ENCODE results near the gene RFX1. TPM values are rescaled to one million over a fixed set of nuclear protein-coding genes. Genes with fewer than 3 reads are reported as not detected.
A peak's percentile ranks its signal among the peaks of the same experiment; 100 is the strongest.
"Not testable (repeated sequence)": the region's sequence is repeated elsewhere in the genome, so short reads cannot be mapped to it uniquely, and the experiment has no call there.

The RFX1 gene
- total RNA-seq, 1 experiment from 2014 or later = 1.2 TPM

DNA sequence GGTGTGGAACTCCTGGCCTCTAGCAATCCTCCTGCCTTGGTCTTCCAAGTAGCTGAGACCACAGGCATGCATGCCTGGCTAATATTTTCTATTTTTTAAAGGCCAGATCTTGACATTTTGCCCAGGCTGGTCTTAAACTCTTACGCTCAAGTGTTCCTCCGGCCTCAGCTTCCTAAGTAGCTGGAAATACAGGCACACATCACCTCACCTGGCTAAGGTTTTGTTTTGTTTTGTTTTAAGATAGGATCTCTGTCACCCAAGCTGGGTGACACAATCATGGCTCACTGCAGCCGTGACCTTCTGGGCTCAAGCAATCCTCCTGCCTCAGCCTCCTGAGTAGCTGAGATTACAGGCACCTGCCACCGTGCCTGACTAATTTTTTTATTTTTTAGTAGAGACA lies 16.3 kb upstream of the RFX1 start:
- Histone ChIP-seq H3K9me2 (replicated peaks; ENCODE audit: insufficient read depth, low read length) (no peaks in the 10 kb centered on the region), H3K4me1 (ENCODE audit: low read length) (peaks cover 18% of the 10 kb centered on the region), H3K4me3 (ENCODE audit: low read length) (no peak overlapping the region), H3K4me2 (ENCODE audit: low read depth, low read length, poor library complexity, severe bottlenecking) (no peak overlapping the region), H3K79me2 (ENCODE audit: low read length) (no peaks in the 10 kb centered on the region), H3K9me3 (ENCODE audit: low read length) (no peaks in the 10 kb centered on the region), H3K36me3 (ENCODE audit: insufficient read depth, low read length) (no peaks in the 10 kb centered on the region), H3K27ac (ENCODE audit: low read length) (no peak overlapping the region), H4K20me1 (ENCODE audit: insufficient read depth, low read depth, low read length) (no peaks in the 10 kb centered on the region), H3K9ac (ENCODE audit: low read length) (no peak overlapping the region), H3K27me3 (ENCODE audit: low read length) (no peaks in the 10 kb centered on the region), H2AFZ (ENCODE audit: low read length) (no peak overlapping the region)
- DNase-seq = no peak

GRCh38 chr19:14021474-14021873 lies 15.4 kb upstream of the RFX1 start:
- no peak overlapping the region for H3K27ac ChIP-seq (ENCODE audit: low read length)
- H3K9me2 ChIP-seq (replicated peaks; ENCODE audit: insufficient read depth, low read length) = no peaks in the 10 kb centered on the region
- H3K4me2 ChIP-seq (ENCODE audit: low read depth, low read length, poor library complexity, severe bottlenecking) = no peak overlapping the region
- H3K79me2 ChIP-seq (ENCODE audit: low read length) = no peaks in the 10 kb centered on the region
- H4K20me1 ChIP-seq (ENCODE audit: insufficient read depth, low read depth, low read length) = no peaks in the 10 kb centered on the region
- no peaks in the 10 kb centered on the region for H3K27me3 ChIP-seq (ENCODE audit: low read length)
- no peak overlapping the region for H2AFZ ChIP-seq (ENCODE audit: low read length)
- no peaks in the 10 kb centered on the region for H3K9me3 ChIP-seq (ENCODE audit: low read length)
- peaks cover 18% of the 10 kb centered on the region for H3K4me1 ChIP-seq (ENCODE audit: low read length)
- no peak overlapping the region for H3K9ac ChIP-seq (ENCODE audit: low read length)
- DNase-seq = no peak
- H3K4me3 ChIP-seq (ENCODE audit: low read length) = no peak overlapping the region
- H3K36me3 ChIP-seq (ENCODE audit: insufficient read depth, low read length) = no peaks in the 10 kb centered on the region

- H3K9me3 ChIP-seq (ENCODE audit: low read length); H3K9ac ChIP-seq (ENCODE audit: low read length); H3K9me2 ChIP-seq (replicated peaks; ENCODE audit: insufficient read depth, low read length); H3K79me2 ChIP-seq (ENCODE audit: low read length); DNase-seq; H4K20me1 ChIP-seq (ENCODE audit: insufficient read depth, low read depth, low read length); H3K27me3 ChIP-seq (ENCODE audit: low read length); H3K4me2 ChIP-seq (ENCODE audit: low read depth, low read length, poor library complexity, severe bottlenecking); H2AFZ ChIP-seq (ENCODE audit: low read length); H3K27ac ChIP-seq (ENCODE audit: low read length); H3K36me3 ChIP-seq (ENCODE audit: insufficient read depth, low read length); H3K4me3 ChIP-seq (ENCODE audit: low read length): not testable (repeated sequence)
- peaks cover 31% of the 10 kb centered on the region for H3K4me1 ChIP-seq (ENCODE audit: low read length)
These were observed 13.6 kb upstream of the RFX1 start for GRCh38 chr19:14019739-14020138.

GRCh38 chr19:14019100-14019499 lies 13.0 kb upstream of the RFX1 start:
- Histone ChIP-seq H3K9ac (ENCODE audit: low read length) (0 out of 2 replicates have a peak overlapping the region, but pooled peaks have one; percentile 24), H3K27me3 (ENCODE audit: low read length) (no peaks in the 10 kb centered on the region), H3K79me2 (ENCODE audit: low read length) (no peaks in the 10 kb centered on the region), H3K27ac (ENCODE audit: low read length) (no peak overlapping the region), H3K9me3 (ENCODE audit: low read length) (no peaks in the 10 kb centered on the region), H4K20me1 (ENCODE audit: insufficient read depth, low read depth, low read length) (no peaks in the 10 kb centered on the region), H3K4me1 (ENCODE audit: low read length) (peaks cover 34% of the 10 kb centered on the region), H2AFZ (ENCODE audit: low read length) (no peak overlapping the region), H3K36me3 (ENCODE audit: insufficient read depth, low read length) (no peaks in the 10 kb centered on the region), H3K4me3 (ENCODE audit: low read length) (0 out of 2 replicates have a peak overlapping the region, but pooled peaks have one; percentile 32), H3K4me2 (ENCODE audit: low read depth, low read length, poor library complexity, severe bottlenecking) (peak overlapping the region; percentile 62), H3K9me2 (replicated peaks; ENCODE audit: insufficient read depth, low read length) (no peaks in the 10 kb centered on the region)
- DNase-seq = peak; percentile 70

- Histone ChIP-seq H3K27ac (ENCODE audit: low read length) (no peak overlapping the region), H3K4me3 (ENCODE audit: low read length) (peak overlapping the region; percentile 16; the same call in 1 of the 2 replicates), H3K36me3 (ENCODE audit: insufficient read depth, low read length) (no peaks in the 10 kb centered on the region), H3K4me2 (ENCODE audit: low read depth, low read length, poor library complexity, severe bottlenecking) (peak overlapping the region; percentile 56), H3K9ac (ENCODE audit: low read length) (no peak overlapping the region), H3K4me1 (ENCODE audit: low read length) (peaks cover 31% of the 10 kb centered on the region), H3K9me2 (replicated peaks; ENCODE audit: insufficient read depth, low read length) (no peaks in the 10 kb centered on the region), H3K79me2 (ENCODE audit: low read length) (no peaks in the 10 kb centered on the region), H4K20me1 (ENCODE audit: insufficient read depth, low read depth, low read length) (no peaks in the 10 kb centered on the region), H3K9me3 (ENCODE audit: low read length) (no peaks in the 10 kb centered on the region), H2AFZ (ENCODE audit: low read length) (no peak overlapping the region), H3K27me3 (ENCODE audit: low read length) (no peaks in the 10 kb centered on the region)
- DNase-seq = peak; percentile 84
These were observed 9.5 kb upstream of the RFX1 start for GRCh38 chr19:14015524-14016035.

- Histone ChIP-seq H3K9me2 (replicated peaks; ENCODE audit: insufficient read depth, low read length) (no peaks in the 10 kb centered on the region), H3K9ac (ENCODE audit: low read length) (no peak overlapping the region), H3K4me3 (ENCODE audit: low read length) (no peak overlapping the region), H3K27ac (ENCODE audit: low read length) (no peak overlapping the region), H3K36me3 (ENCODE audit: insufficient read depth, low read length) (no peaks in the 10 kb centered on the region), H3K4me1 (ENCODE audit: low read length) (peaks cover 16% of the 10 kb centered on the region), H3K27me3 (ENCODE audit: low read length) (no peaks in the 10 kb centered on the region), H2AFZ (ENCODE audit: low read length) (no peak overlapping the region), H3K79me2 (ENCODE audit: low read length) (no peaks in the 10 kb centered on the region), H3K4me2 (ENCODE audit: low read depth, low read length, poor library complexity, severe bottlenecking) (no peak overlapping the region), H3K9me3 (ENCODE audit: low read length) (no peaks in the 10 kb centered on the region), H4K20me1 (ENCODE audit: insufficient read depth, low read depth, low read length) (no peaks in the 10 kb centered on the region)
- no peak for DNase-seq
These were observed 6.3 kb upstream of the RFX1 start for GRCh38 chr19:14012378-14012915.

DNA sequence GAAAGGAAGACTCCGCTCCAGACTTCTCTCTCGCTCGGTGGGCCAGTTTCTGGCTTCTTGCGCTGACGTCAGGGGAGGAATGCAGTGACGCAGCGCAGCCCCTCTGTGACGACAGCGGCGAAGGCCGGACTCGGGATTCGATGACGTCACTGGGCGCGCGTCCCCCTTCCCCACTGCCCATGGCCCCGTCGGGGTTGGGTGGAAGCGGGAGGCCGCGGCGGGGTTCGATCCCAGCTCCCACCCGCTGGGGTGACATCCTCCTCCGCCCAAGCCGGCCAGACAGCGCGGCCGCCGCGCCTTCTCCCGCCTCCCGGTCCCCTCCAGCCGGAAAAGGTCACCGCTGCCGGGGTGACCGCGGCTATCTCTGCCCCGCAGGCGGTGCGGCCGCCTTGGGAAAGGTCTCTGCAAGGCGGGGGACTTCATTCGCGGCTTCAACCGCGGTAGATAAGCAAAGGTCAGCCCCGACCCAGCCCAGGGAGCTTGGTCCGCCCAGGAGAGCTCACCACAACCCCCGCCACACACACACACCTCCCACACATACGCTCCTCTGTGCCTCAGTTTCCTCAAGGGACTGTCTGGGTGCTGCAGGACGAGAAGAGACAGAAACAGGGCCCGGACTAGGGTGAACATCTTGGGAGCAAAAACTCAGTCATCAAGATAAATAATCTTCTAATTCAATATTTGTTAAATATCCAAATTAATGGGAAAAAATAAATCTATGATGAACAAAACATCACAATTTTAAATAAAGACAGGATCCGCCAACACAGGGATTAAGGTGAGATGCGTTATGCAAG lies 844 bp upstream of the RFX1 start:
- Histone ChIP-seq H3K4me3 (ENCODE audit: low read length) (peak overlapping the region; percentile 81), H3K27me3 (ENCODE audit: low read length) (no peaks in the 10 kb centered on the region), H3K79me2 (ENCODE audit: low read length) (peaks cover 18% of the 10 kb centered on the region), H3K27ac (ENCODE audit: low read length) (peak overlapping the region; percentile 87; the same call in 1 of the 2 replicates), H3K36me3 (ENCODE audit: insufficient read depth, low read length) (no peaks in the 10 kb centered on the region), H3K9me2 (replicated peaks; ENCODE audit: insufficient read depth, low read length) (no peaks in the 10 kb centered on the region), H3K4me2 (ENCODE audit: low read depth, low read length, poor library complexity, severe bottlenecking) (peak overlapping the region; percentile 93), H3K9ac (ENCODE audit: low read length) (peak overlapping the region; percentile 98), H3K4me1 (ENCODE audit: low read length) (peaks cover 30% of the 10 kb centered on the region), H4K20me1 (ENCODE audit: insufficient read depth, low read depth, low read length) (no peaks in the 10 kb centered on the region), H2AFZ (ENCODE audit: low read length) (peak overlapping the region; percentile 79; the same call in 1 of the 2 replicates), H3K9me3 (ENCODE audit: low read length) (no peaks in the 10 kb centered on the region)
- peak; percentile 59 for DNase-seq

GRCh38 chr19:14005349-14006084 lies 603 bp downstream of the RFX1 start:
- Histone ChIP-seq H3K27ac (ENCODE audit: low read length) (peak overlapping the region; percentile 87), H3K4me1 (ENCODE audit: low read length) (peaks cover 30% of the 10 kb centered on the region), H3K9me3 (ENCODE audit: low read length) (no peaks in the 10 kb centered on the region), H3K9ac (ENCODE audit: low read length) (peak overlapping the region; percentile 98), H3K9me2 (replicated peaks; ENCODE audit: insufficient read depth, low read length) (no peaks in the 10 kb centered on the region), H2AFZ (ENCODE audit: low read length) (peak overlapping the region; percentile 66), H3K79me2 (ENCODE audit: low read length) (peaks cover 30% of the 10 kb centered on the region), H3K4me3 (ENCODE audit: low read length) (peak overlapping the region; percentile 81), H3K4me2 (ENCODE audit: low read depth, low read length, poor library complexity, severe bottlenecking) (peak overlapping the region; percentile 93), H3K27me3 (ENCODE audit: low read length) (no peaks in the 10 kb centered on the region), H4K20me1 (ENCODE audit: insufficient read depth, low read depth, low read length) (no peaks in the 10 kb centered on the region), H3K36me3 (ENCODE audit: insufficient read depth, low read length) (no peaks in the 10 kb centered on the region)
- peak; percentile 96 for DNase-seq
